Measurements from ENCODE around the gene CDK12.
"Not testable (repeated sequence)": the region's sequence is repeated elsewhere in the genome, so short reads cannot be mapped to it uniquely, and the experiment has no call there.

CDK12 gene

DNA sequence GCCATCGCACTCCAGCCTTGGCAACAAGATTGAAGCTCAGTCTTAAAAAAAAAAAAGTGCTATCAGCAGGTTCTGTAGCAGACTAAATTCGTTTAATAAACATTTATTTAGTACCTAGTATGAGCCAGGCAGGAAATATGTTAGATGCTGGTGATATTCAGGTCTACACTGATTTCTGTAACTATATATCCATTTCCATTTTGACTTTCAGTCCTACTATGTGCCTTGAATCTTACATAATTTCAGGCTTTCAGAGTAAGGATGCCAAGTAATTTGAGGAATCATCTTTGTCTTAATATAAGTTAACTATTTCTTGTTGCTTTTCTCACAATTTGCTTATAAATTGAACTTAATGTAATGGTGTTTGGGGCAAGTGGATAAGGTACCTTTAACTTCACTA, 46.2 kb downstream of the CDK12 start:
- DNase-seq: no peak

DNA sequence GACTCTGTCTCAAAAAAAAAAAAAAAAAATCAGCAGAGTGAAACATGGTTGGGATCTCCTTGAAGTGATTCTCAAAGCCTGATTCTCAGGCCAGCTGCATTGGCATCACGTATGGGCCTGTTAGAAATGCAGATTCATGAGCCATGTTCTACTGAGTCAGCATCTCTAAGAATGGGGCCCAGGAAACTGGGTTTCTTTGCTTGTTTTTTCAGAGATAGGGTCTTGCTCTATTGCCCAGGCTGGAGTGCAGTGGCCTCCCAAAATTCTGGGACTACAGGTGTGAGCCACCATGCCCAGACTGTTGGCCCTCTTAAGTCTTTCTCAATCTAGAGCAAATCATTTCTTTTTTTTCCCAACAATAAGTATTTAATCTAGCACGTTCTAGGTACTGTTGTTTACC, 47.7 kb downstream of the CDK12 start:
- no peak for DNase-seq

DNA sequence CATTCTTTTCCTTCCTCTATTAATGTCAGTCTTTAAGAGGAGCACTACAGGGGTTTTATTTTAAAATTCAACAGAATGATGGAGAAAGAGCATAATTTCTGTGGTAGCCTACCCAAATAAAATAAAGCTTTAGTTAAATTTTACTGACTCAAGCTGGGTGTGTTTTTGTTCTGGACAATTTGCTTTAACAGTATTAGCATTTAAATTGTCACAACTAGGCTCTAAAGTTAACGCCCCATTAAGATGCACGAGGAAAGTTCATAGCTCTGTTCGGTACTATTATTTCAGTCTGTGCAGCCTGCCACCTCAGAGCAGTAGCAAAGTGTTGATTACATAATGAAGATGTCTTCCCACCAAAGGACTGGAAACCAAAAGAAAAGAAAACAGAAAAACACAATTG, 52.0 kb downstream of the CDK12 start:
- no peak for DNase-seq

DNA sequence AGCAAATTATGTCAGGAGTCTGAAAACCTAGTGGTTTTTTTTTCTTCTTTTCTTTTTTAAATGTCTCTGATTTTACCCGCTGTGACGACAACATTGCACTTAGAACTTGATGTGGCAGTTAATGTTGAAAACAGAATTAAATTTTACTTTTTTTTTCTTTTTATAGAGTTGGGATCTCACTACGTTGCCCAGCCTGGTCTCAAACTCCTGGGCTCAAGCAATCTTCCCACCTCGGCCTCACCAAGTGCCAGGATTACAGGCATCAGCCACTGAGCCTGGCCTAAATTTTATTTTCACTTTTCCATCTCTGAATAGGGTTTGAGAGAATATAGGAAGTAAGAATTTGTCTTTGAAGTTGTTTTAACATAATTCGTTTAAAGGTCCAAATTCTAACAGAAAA, 52.6 kb downstream of the CDK12 start:
- DNase-seq: no peak

DNA sequence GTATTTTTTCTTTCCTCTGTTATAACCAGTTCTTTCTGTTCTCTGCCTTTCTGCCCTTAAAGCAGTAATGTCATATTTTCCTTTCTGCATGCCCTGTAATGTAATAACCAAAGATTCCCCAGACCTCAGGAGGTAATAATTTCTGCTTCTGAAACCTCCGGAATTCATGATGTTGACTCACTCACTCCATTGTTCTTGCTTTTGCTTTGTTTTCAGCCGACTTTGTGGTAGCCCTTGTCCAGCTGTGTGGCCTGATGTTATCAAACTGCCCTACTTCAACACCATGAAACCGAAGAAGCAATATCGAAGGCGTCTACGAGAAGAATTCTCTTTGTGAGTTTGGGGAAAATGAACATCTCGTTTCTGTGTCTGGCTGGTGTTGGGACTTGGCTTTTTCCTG, 55.9 kb downstream of the CDK12 start:
- DNase-seq: no peak

DNA sequence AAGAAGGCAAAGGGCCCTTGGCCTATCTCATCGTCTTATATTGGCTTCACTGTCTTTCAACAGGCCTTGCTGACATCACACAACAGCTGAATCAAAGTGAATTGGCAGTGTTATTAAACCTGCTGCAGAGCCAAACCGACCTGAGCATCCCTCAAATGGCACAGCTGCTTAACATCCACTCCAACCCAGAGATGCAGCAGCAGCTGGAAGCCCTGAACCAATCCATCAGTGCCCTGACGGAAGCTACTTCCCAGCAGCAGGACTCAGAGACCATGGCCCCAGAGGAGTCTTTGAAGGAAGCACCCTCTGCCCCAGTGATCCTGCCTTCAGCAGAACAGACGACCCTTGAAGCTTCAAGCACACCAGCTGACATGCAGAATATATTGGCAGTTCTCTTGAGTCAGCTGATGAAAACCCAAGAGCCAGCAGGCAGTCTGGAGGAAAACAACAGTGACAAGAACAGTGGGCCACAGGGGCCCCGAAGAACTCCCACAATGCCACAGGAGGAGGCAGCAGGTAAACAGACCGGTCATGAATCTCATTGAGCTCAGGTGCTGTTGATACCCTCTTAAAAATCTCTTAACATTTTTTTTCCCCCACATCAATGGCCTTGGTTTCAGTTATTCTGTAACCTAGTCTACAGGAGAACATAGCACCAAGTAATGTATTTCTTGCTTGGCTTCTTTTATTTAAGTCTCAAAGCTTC, 64.7 kb downstream of the CDK12 start:
- DNase-seq: no peak

DNA sequence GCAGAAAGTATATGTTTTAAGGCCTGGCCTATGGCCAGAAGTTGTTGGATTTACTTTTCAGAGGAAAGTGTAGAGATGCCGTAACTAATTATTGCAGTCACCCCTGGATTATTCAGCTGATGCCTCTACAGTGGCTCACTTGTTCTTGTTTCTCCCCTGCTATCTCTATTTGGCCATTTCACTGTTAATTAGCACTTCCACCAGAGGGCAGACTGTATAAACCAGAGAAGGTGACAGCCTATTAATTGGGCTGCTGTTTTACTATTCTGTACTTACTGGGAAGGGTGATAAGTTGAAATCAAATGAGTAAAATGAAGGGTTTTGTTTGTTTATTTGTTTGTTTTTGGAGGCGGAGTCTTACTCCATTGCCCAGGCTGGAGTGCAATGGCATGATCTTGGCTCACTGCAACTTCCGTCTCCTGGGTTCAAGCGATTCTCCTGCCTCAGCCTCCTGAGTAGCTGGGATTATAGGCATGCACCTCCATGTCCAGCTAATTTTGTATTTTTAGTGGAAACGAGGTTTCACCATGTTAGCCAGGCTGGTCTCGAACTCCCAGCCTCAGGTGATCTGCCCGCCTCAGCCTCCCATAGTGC, 66.0 kb downstream of the CDK12 start:
- DNase-seq: peak in 1 of 2 donors; percentile 28

DNA sequence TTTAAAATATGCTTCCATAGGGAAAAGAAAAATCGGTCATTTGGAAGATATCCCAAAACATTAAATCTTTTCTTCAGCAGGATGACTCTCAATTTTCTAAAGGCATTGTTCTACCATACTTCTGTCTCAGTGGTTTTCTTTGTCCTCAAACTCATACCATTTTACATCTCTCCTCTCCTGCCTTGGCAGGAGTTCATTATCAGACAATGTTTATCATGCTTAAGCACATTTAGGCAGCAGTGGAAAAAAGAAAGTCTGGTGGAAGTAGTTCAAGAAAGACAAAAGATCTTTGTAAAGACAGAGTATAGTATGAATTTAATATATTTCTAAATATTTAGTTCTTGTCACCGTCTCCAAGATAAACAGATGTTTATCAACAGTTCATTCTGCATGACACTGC, 68.2 kb downstream of the CDK12 start:
- no peak for DNase-seq

DNA sequence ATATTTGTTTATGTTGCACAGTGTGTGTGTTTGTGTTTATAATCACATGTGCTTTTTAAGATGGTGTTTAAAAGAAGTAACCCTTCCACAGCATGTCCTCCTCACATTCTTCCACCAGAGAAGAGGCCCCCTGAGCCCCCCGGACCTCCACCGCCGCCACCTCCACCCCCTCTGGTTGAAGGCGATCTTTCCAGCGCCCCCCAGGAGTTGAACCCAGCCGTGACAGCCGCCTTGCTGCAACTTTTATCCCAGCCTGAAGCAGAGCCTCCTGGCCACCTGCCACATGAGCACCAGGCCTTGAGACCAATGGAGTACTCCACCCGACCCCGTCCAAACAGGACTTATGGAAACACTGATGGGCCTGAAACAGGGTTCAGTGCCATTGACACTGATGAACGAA, 69.2 kb downstream of the CDK12 start:
- DNase-seq: no peak

DNA sequence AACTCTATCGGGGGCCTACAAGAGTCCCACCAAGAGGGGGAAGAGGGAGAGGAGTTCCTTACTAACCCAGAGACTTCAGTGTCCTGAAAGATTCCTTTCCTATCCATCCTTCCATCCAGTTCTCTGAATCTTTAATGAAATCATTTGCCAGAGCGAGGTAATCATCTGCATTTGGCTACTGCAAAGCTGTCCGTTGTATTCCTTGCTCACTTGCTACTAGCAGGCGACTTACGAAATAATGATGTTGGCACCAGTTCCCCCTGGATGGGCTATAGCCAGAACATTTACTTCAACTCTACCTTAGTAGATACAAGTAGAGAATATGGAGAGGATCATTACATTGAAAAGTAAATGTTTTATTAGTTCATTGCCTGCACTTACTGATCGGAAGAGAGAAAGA, 70.0 kb downstream of the CDK12 start:
- no peak for DNase-seq

DNA sequence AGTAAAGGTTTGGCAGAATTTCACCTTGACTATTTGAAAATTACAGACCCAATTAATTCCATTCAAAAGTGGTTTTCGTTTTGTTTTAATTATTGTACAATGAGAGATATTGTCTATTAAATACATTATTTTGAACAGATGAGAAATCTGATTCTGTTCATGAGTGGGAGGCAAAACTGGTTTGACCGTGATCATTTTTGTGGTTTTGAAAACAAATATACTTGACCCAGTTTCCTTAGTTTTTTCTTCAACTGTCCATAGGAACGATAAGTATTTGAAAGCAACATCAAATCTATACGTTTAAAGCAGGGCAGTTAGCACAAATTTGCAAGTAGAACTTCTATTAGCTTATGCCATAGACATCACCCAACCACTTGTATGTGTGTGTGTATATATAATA, 72.6 kb downstream of the CDK12 start:
- DNase-seq: no peak

DNA sequence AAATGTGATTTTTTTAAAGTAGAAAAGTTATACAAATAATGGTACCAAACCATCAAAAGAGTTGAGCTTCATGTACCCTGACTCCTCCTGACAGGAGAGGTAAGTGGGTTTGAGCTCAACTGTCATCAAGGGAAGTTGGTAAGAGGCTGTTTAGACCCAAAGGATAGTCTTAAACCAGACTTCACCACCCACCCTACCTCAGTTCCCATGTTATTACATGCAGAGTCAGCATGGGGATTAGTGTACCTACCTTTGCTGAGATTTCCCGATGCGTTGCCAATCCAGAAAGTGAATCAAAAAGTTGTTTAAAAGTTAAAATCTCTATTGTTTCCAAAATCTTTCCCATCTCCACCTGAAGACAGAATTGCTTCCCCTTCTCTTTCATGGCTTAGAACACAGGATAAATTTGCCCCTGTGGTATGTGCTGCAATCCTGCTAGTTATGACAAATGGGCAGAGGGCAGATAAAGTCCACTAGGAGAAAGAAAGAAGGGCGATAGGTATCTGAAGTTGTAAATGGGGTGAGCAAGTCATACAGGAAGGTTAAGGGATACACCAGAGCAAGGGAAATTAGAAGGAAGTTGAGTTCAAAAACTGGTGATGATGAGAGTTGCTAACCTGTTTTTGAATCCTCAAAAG, 73.6 kb downstream of the CDK12 start:
- no peak for DNase-seq

DNA sequence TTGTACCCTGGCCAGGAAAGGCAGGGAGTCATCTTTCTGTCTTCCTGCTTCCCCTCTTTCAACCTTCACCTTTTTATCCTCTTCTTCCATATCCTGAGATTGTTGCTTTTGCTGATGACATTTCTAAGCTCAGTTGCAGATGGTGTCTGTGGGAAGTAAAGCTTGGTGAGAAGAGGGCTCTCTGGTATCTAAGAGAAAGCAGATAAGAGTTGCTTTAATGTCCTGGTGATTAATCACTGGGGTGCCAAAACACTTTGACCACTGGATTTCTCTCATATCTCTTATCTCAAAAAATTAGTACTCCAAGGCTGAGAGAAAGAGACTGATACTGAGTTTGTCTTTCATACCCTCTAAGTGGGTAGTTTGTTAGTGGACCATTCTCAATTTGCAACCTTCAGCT, 75.2 kb downstream of the CDK12 start:
- no peak for DNase-seq

DNA sequence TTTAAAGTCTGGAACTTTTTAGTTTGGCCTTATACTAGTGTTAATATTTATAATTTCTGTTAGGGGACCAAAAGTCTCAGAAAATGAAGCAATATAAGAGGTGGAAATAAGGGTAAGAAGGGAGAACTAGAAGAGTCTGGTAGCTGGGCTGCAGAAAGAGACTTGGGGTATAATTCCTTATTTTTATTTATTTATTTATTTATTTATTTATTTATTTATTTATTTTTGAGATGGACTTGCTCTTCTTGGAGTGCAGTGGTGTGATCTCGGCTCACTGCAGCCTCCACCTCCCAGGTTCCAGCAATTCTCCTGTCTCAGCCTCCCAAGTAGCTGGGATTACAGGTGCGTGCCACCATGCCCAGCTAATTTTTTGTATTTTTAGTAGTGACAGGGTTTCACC, 76.1 kb downstream of the CDK12 start:
- DNase-seq: not testable (repeated sequence)

DNA sequence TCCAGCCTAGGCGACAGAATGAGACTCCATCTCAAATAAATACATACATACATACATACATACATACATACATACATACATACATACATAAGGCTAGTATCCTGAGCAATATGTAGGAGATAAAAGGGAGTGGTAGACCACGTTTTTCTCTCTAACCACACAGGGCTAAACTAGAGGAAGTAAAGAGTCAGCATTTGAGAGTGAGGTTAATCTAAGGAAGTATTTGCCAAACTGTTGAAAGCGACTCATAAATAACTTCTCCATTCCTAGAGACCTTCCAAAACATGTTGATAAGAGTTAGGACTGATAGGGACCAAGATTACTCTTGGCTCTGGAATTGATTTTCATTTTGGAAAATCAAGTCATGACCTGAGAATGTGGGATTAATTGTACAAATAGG, 77.6 kb downstream of the CDK12 start:
- peak in 1 of 2 donors; percentile 83 for DNase-seq

DNA sequence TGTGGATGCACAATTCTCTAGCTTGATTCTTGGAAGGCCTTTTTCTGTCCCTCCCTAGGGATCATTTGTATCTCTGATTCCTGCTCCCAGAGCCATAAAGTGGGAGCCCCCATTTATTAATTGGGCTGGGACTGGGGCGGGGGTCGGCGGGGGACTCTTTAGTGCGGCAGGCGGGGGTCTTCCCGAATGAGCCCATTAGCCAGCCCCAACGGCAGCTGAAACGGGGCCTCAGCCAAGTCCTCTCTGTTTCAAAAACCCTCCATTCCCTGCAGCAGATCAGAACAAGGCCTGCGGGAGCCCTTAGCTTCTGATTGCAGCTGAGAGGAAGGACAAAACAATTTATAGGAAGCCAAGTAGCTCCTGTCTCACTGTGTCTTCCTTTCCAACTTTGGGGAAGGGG, 79.3 kb downstream of the CDK12 start:
- DNase-seq: no peak

DNA sequence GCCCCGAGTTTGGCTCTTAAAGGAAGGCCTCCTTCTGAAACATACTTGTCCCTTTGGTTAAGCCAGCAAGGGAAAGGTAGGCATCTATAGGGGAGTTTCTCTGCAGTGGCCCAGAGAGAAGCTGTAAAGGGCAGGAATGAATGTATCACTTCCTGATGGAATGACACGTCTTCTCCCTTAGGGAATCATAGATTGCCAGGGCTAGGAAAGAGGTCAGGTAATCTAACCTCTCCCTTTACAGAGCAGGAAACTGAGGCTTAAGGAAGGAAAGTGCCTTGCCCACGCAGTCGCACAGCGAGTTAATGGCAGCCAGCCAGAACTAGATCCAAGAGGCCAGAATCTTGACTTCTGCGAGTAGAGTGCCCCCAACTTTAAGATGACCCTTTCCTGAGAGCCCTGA, 80.4 kb downstream of the CDK12 start:
- no peak for DNase-seq

DNA sequence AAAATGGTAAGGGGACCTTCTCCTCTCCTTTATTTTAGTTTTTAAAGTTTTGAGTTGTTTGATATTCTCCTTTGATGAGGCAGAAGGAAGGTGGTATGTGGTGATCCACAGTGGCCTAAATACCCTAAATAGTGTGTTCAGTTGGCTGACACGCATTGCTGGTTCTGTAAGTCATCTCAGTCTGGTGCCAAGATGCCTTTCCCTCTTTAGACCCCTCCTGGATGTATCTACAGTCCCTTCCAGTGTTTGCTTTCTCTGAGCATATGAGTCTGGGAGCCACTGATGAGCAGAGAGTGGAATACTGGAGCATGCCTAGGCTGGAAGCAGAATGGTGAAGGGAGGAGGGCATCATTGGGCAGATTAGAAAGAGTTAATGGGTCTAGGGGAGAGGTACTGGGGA, 81.9 kb downstream of the CDK12 start:
- no peak for DNase-seq

DNA sequence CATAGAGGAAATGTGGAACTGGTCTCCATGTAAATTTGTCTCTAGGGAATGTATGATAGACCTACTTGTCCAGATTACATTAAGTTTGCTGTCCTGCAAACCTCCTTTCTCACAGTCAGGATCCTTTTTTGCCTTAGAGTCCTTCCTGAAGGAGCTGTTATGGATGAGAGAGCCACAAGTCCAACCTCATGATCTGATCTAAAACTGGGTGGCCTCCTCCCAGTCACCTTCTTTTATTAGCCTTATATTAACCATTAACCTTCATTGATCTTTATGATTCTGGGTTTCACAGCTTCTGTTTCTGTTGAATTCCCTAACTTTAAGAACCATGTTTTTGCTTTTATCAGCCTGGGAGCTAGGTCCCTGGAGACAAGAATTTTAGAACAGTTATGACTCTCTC, 82.4 kb downstream of the CDK12 start:
- DNase-seq: no peak

DNA sequence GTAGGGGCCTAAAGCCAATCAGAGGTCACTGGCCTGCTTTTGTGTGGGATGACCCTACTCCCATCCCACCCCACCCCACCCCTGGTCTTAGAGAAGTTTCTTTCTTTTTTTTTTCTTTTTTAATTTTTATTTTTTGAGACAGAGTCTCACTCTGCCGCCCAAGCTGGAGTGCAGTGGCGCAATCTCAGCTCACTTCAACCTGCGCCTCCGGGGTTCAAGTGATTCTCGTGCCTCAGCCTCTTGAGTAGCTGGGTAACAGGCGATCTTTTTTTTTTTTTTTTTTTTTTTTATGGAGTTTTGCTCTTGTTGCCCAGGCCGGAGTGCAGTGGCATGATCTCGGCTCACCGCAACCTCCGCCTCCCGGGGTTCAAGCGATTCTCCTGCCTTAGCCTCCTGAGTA, 83.1 kb downstream of the CDK12 start:
- not testable (repeated sequence) for DNase-seq

DNA sequence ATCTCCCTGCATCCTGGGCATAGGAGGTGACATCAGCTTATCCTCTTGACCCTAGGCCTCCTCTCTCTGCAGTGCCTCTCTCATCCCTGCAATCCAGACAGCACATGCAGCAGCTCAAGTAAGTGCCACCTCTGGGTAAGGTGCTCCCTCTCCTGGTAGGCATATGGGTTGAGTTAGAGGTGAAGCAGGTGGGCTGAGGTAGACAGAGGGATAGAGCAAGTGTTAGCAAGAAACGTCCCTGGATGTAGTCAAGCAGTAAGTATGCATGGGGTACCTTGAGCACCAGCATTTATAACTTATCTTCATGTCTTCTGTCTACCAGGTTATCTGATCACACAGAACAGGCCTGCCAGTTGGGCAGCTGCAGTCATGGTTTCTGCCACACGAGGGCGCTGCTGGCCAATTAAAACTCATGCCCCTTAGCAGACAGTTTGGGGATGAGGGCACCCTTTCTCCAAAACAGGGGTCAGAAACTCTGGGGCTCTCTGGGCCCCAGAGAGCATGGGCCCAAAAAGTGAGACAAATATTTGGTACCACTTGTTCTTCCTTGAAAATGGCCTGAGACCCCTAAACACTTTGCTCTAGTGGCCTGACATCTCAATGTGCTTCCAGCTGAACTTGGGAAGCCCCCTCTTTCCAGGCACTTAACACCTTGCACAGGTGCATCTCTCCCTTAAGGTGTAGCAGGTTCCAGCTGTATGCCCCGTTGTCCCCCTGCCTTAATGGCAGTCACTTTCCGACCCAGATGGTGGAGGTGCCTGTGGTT, 86.6 kb downstream of the CDK12 start:
- DNase-seq: peak; percentile 16 to 36

DNA sequence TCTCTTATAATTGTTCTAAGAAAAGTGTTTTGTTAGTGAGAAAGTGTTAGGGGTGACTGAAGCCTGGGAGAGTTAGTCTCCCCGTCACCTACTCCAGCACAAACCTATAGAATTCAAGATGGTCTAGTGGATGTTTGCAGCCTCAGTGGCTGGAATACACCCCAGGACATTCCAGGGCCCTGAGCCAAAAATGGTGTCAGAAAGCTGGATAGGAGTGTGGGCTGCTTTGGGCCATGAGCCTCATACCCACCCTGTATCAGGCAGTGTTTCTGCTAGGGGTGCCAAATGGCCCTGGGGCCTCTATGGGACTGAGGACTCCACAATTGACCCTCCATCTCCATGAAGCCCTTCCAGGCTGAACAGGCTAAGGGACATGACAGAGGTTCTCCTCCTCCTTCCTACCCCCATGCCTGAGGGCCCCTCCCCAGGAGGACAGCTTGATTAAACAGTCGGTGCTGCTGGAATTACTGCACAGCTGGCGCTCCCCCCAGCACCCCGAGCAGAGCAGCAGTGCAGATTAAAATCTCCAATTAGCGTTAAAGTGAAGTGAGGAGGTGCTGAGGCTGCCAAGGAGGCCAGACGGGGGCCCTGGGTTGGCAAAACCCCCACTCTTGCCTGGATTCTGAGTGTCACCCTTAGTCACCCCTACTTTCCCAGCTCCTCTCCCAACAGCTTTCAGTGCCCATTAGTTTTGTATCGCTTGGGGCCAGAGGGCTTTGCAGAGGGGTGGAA, 87.4 kb downstream of the CDK12 start:
- no peak for DNase-seq
